PC-3 (cell line): ENCODE measurements around the gene PATL1. TPM values are rescaled to one million over a fixed set of nuclear protein-coding genes. Genes with fewer than 3 reads are reported as not detected.
"Not testable (repeated sequence)": the region's sequence is repeated elsewhere in the genome, so short reads cannot be mapped to it uniquely, and the experiment has no call there.

ENCODE experiments used
- ATAC-seq: fragments of 200-7000 bp; cut with Tn5 transposase; 2 replicates; pipeline ENCODE4 v1.9.1; 2020; ENCODE audit warnings: mild to moderate bottlenecking, moderate library complexity
- BruUV-seq: library from RNA; stranded (reverse); fragments of 400-500 nt; replicated peaks from 2 replicates; lab custom pipeline; 2021; lab: Mats Ljungman, UMichigan
- CTCF ChIA-PET: fragments of 300-600 bp; sonication (Branson Sonifier 250); formaldehyde crosslinking; loops from one replicate; lab custom pipeline; 2022; ENCODE audit warnings: antibody characterized with exemption; lab: Charles Lee
- POLR2A ChIA-PET: fragments of 300-600 bp; sonication (Branson Sonifier 250); formaldehyde crosslinking; loops from one replicate; lab custom pipeline; 2022; ENCODE audit warnings: antibody characterized with exemption; ENCODE audit not compliant: unreplicated experiment; lab: Charles Lee
- DNase-seq: peaks from one replicate; pipeline ENCODE4 v3.0.0-alpha.2; 2015
- H2AFZ ChIP-seq: fragments of 300-600 bp; sonication (generic); 2 replicates; pipeline ENCODE4 v1.6.0; 2016; ENCODE audit warnings: antibody characterized with exemption, low read length
- H3F3A ChIP-seq: fragments of 300-600 bp; sonication (generic); one replicate; pipeline ENCODE4 v1.6.0; 2017; ENCODE audit warnings: antibody characterized with exemption, low read length, control low read depth, mild to moderate bottlenecking; ENCODE audit not compliant: unreplicated experiment
- H3K27ac ChIP-seq: fragments of 300-600 bp; sonication (generic); 2 replicates; pipeline ENCODE4 v1.5.1; 2016; ENCODE audit warnings: mild to moderate bottlenecking, low read length
- H3K27me3 ChIP-seq: fragments of 300-600 bp; sonication (generic); 2 replicates; pipeline ENCODE4 v1.6.1; 2016; ENCODE audit warnings: low read length, mixed read lengths
- H3K36me3 ChIP-seq: fragments of 300-600 bp; sonication (generic); 2 replicates; pipeline ENCODE4 v1.6.1; 2016; ENCODE audit warnings: low read depth, mixed run types, low read length, mixed read lengths
- H3K4me1 ChIP-seq: fragments of 300-600 bp; sonication (generic); 2 replicates; pipeline ENCODE4 v1.5.1; 2016; ENCODE audit warnings: low read length; ENCODE audit not compliant: insufficient read depth
- H3K4me2 ChIP-seq: fragments of 300-600 bp; sonication (generic); 2 replicates; pipeline ENCODE4 v1.6.0; 2016; ENCODE audit warnings: low read length
- H3K4me3 ChIP-seq: fragments of 300-600 bp; sonication (generic); 2 replicates; pipeline ENCODE4 v1.5.1; 2016; ENCODE audit warnings: mild to moderate bottlenecking, low read length, mixed read lengths
- H3K79me2 ChIP-seq: fragments of 300-600 bp; sonication (generic); 2 replicates; pipeline ENCODE4 v1.6.1; 2017; ENCODE audit warnings: low read length, mixed read lengths
- H3K9ac ChIP-seq: fragments of 300-600 bp; sonication (generic); 2 replicates; pipeline ENCODE4 v1.6.0; 2016; ENCODE audit warnings: mild to moderate bottlenecking, low read length
- H3K9me2 ChIP-seq: fragments of 300-600 bp; sonication (generic); replicated peaks from 2 replicates; pipeline ENCODE4 v1.6.1; 2016; ENCODE audit warnings: mixed run types, low read length, mixed read lengths
- H3K9me3 ChIP-seq: fragments of 300-600 bp; sonication (generic); 2 replicates; pipeline ENCODE4 v1.6.1; 2016; ENCODE audit warnings: low read length, mixed read lengths
- H4K20me1 ChIP-seq: fragments of 300-600 bp; sonication (generic); 2 replicates; pipeline ENCODE4 v1.6.1; 2016; ENCODE audit warnings: low read length, mixed read lengths
- CTCF ChIP-seq: fragments of 300-600 bp; sonication (generic); conservative IDR thresholded peaks from 2 replicates; pipeline ENCODE4 v1.5.1; 2017; ENCODE audit warnings: antibody characterized with exemption, low read depth, mild to moderate bottlenecking, low read length
- EZH2 ChIP-seq: fragments of 300-600 bp; sonication (generic); IDR thresholded peaks from one replicate; pipeline ENCODE4 v1.6.1; 2017; ENCODE audit warnings: antibody characterized with exemption, mild to moderate bottlenecking, low read length; ENCODE audit not compliant: unreplicated experiment
- EZH2phosphoT487 ChIP-seq: fragments of 300-600 bp; sonication (generic); IDR thresholded peaks from 2 replicates; pipeline ENCODE4 v1.6.1; 2018; ENCODE audit warnings: mild to moderate bottlenecking, antibody characterized with exemption, low read length, borderline replicate concordance
- intact Hi-C: fragments of 100-400 bp; cut with micrococcal nuclease; formaldehyde crosslinking; loops from 2 replicates; pipeline ENCODE4 v1.9.0; 2023
- total RNA-seq: library from RNA; depleted of rRNA; stranded (reverse); fragments of >200 nt; gene quantifications from 2 replicates; pipeline ENCODE4 v1.2.3, GENCODE V29; 2014

PATL1 gene
- total RNA-seq, 1 experiment from 2014 or later = 18.1 TPM

GRCh38 chr11:59700157-59700556, 31.3 kb upstream of the PATL1 start:
- H3F3A ChIP-seq, H3K9me2 ChIP-seq, H2AFZ ChIP-seq, intact Hi-C loops, H3K27me3 ChIP-seq, CTCF ChIA-PET, H3K4me3 ChIP-seq, ATAC-seq, H3K27ac ChIP-seq, H3K4me2 ChIP-seq, H3K4me1 ChIP-seq, POLR2A ChIA-PET, H3K79me2 ChIP-seq, H4K20me1 ChIP-seq, H3K9ac ChIP-seq, BruUV-seq, DNase-seq, H3K36me3 ChIP-seq, H3K9me3 ChIP-seq: not testable (repeated sequence)

- no TSS peak for BruUV-seq
- H3K4me2 ChIP-seq = no peak overlapping the region
- ChIA-PET CTCF (no interaction called here), POLR2A (no interaction called here)
- no peaks in the 10 kb centered on the region for H3K79me2 ChIP-seq
- no peak overlapping the region for H2AFZ ChIP-seq
- H3K36me3 ChIP-seq = no peaks in the 10 kb centered on the region
- H3F3A ChIP-seq = no peaks in the 10 kb centered on the region
- DNase-seq (no peak), ATAC-seq (no peak)
- no peaks in the 10 kb centered on the region for H3K27me3 ChIP-seq
- H3K4me3 ChIP-seq = no peak overlapping the region
- no peak for TF ChIP-seq EZH2phosphoT487
- TF ChIP-seq EZH2 = no peak
- no peak for TF ChIP-seq CTCF
- H3K9ac ChIP-seq = no peak overlapping the region
- 0 out of 2 replicates have a peak, but pooled peaks cover 3% of the 10 kb centered on the region for H3K9me3 ChIP-seq
- no peaks in the 10 kb centered on the region for H3K4me1 ChIP-seq
- intact Hi-C loops = no loop called here
- H3K27ac ChIP-seq = no peak overlapping the region
- H4K20me1 ChIP-seq = no peaks in the 10 kb centered on the region
- no peaks in the 10 kb centered on the region for H3K9me2 ChIP-seq
Observed at GRCh38 chr11:59698506-59698905, 29.7 kb upstream of the PATL1 start.

- Histone ChIP-seq H3K9me3 (0 out of 2 replicates have a peak, but pooled peaks cover 13% of the 10 kb centered on the region), H3K27ac (no peak overlapping the region), H3K4me2 (no peak overlapping the region), H2AFZ (no peak overlapping the region), H4K20me1 (no peaks in the 10 kb centered on the region), H3K9me2 (no peaks in the 10 kb centered on the region), H3K4me3 (no peak overlapping the region), H3K4me1 (no peaks in the 10 kb centered on the region), H3K36me3 (no peaks in the 10 kb centered on the region), H3K9ac (no peak overlapping the region), H3K27me3 (no peaks in the 10 kb centered on the region), H3F3A (no peaks in the 10 kb centered on the region), H3K79me2 (no peaks in the 10 kb centered on the region)
- intact Hi-C loops = no loop called here
- POLR2A ChIA-PET = no interaction called here
- CTCF ChIA-PET = no interaction called here
- BruUV-seq = no TSS peak
- ATAC-seq = no peak
- TF ChIP-seq EZH2phosphoT487 = no peak
- no peak for TF ChIP-seq CTCF
- no peak for TF ChIP-seq EZH2
- DNase-seq = no peak
Observed at GRCh38 chr11:59692915-59693314, 24.1 kb upstream of the PATL1 start.
